COLO668 (cell line): ENCODE data around the gene CHRNE.
"Not testable (repeated sequence)": the region's sequence is repeated elsewhere in the genome, so short reads cannot be mapped to it uniquely, and the experiment has no call there.

Experiments used
- DNase-seq: peaks from one replicate; lab custom pipeline; 2025; ENCODE audit not compliant: unreplicated experiment; lab: John Stamatoyannopoulos, UW

CHRNE gene

GRCh38 chr17:4857347-4857746, 45.6 kb downstream of the CHRNE start:
- DNase-seq = not testable (repeated sequence)

GRCh38 chr17:4856937-4857314, 46.0 kb downstream of the CHRNE start:
- no peak for DNase-seq

GRCh38 chr17:4856271-4856936, 46.5 kb downstream of the CHRNE start:
- no peak for DNase-seq

GRCh38 chr17:4854111-4854681, 48.7 kb downstream of the CHRNE start:
- DNase-seq = peak; percentile 5

- DNase-seq = no peak
These were observed 49.7 kb downstream of the CHRNE start for GRCh38 chr17:4853208-4853671.

GRCh38 chr17:4852567-4853207, 50.2 kb downstream of the CHRNE start:
- peak; percentile 4 for DNase-seq

- no peak for DNase-seq
These were observed 51.8 kb downstream of the CHRNE start for GRCh38 chr17:4851084-4851483.

- DNase-seq = no peak
These were observed 52.7 kb downstream of the CHRNE start for GRCh38 chr17:4850246-4850645.

- no peak for DNase-seq
These were observed 53.8 kb downstream of the CHRNE start for GRCh38 chr17:4849011-4849536.
